ENCODE results near the gene TRAPPC14. TPM values are rescaled to one million over a fixed set of nuclear protein-coding genes. Genes with fewer than 3 reads are reported as not detected.

Gene TRAPPC14
- total and polyA plus RNA-seq, 9 of the 15 experiments (the other 6 are each of a cell fraction or from before 2014, with no cell fraction given): 0.42 to 45.9 (median 18.2) TPM

GRCh38 chr7:100167912-100168323 is 9.4 kb upstream of the TRAPPC14 start (continued):
- TF ChIP-seq KAT8 (IDR thresholded peaks at IDR 0.05; ENCODE audit: low read depth) (no peak), E4F1 (CRISPR knock-in tag; IDR thresholded peaks at IDR 0.05; ENCODE audit: borderline replicate concordance) (no peak), ZSCAN29 (IDR thresholded peaks at IDR 0.05) (no peak), ID3 (CRISPR knock-in tag; IDR thresholded peaks at IDR 0.05) (no peak), ID3 (tag; IDR thresholded peaks at IDR 0.05) (0 out of 2 replicates have a peak, but pooled peaks have one; percentile 6), PBX2 (CRISPR knock-in tag; IDR thresholded peaks at IDR 0.05; ENCODE audit: low read depth) (no peak), PBX2 (tag; conservative IDR thresholded peaks at IDR 0.05; ENCODE audit: low read depth) (peak; percentile 53; the same call in 1 of the 2 replicates), KLF10 (CRISPR knock-in tag; IDR thresholded peaks at IDR 0.05) (no peak), EP400 (IDR thresholded peaks at IDR 0.05) (peak; percentile 65), MEF2A (IDR thresholded peaks at IDR 0.05; ENCODE audit: control insufficient read depth, low read depth, low read length) (no peak), ZNF384 (IDR thresholded peaks at IDR 0.05; ENCODE audit: low read depth, low read length) (peak; percentile 39; the same call in 1 of the 2 replicates), SNIP1 (IDR thresholded peaks at IDR 0.05; ENCODE audit: low read depth) (peak; percentile 41; the same call in 1 of the 2 replicates), CBFA2T2 (conservative IDR thresholded peaks at IDR 0.05) (0 out of 2 replicates have a peak, but pooled peaks have one; percentile 45), SMARCC2 (IDR thresholded peaks at IDR 0.05; ENCODE audit: low read depth) (peak; percentile 86; the same call in 1 of the 2 replicates), RAD21 (CRISPR knock-in tag; conservative IDR thresholded peaks at IDR 0.05 in 1 of 2, IDR thresholded peaks at IDR 0.05 in 1 of 2) (peak in 1 of 2 experiments; percentile 19; a peak in 1 of 4 replicates), THAP7 (CRISPR knock-in tag; IDR thresholded peaks at IDR 0.05) (no peak), CBFB (CRISPR knock-in tag; IDR thresholded peaks at IDR 0.05) (no peak), CREB3L1 (IDR thresholded peaks at IDR 0.05; ENCODE audit: borderline replicate concordance, low read depth) (no peak), E2F3 (CRISPR knock-in tag; IDR thresholded peaks at IDR 0.05) (no peak), KLF1 (tag; IDR thresholded peaks at IDR 0.05) (peak; percentile 32; the same call in 1 of the 2 replicates), SP2 (IDR thresholded peaks at IDR 0.05; ENCODE audit: extremely low read depth, low read depth, low read length, poor library complexity, severe bottlenecking) (no peak), MAFK (IDR thresholded peaks at IDR 0.05; ENCODE audit: low read length) (peak; percentile 20; the same call in 1 of the 2 replicates)
